ENCODE measurements around the gene ZNF692. TPM values are rescaled to one million over a fixed set of nuclear protein-coding genes. Genes with fewer than 3 reads are reported as not detected.

Gene ZNF692
- total RNA-seq, 1 experiment from 2014 or later: 48.5 TPM

- POLR2A ChIA-PET: no interaction called here
- H3K4me1 Mint-ChIP-seq (ENCODE audit: low read depth, unreplicated experiment): peaks cover 6% of the 10 kb centered on the region
- no peaks in the 10 kb centered on the region for H3K36me3 Mint-ChIP-seq (ENCODE audit: insufficient read depth, unreplicated experiment)
- H3K4me3 Mint-ChIP-seq (ENCODE audit: unreplicated experiment): no peak overlapping the region
- CTCF ChIA-PET: no interaction called here
- Histone ChIP-seq H3K27me3 (replicated peaks; ENCODE audit: control insufficient read depth, insufficient read depth, low read length) (no peaks in the 10 kb centered on the region), H3K36me3 (ENCODE audit: control insufficient read depth, insufficient read depth, low read length) (no peaks in the 10 kb centered on the region), H3K4me1 (no peaks in the 10 kb centered on the region), H3K9me3 (no peaks in the 10 kb centered on the region), H3K4me3 (ENCODE audit: low read depth, low read length) (no peak overlapping the region)
- peaks cover 13% of the 10 kb centered on the region for H3K9me3 Mint-ChIP-seq (ENCODE audit: unreplicated experiment)
- no TSS peak for BruUV-seq (replicated peaks)
- intact Hi-C loops (cut with micrococcal nuclease; ENCODE audit: unreplicated experiment): no loop called here
- no peak for DNase-seq
- H3K27me3 Mint-ChIP-seq (ENCODE audit: insufficient read depth, unreplicated experiment): peaks cover 3% of the 10 kb centered on the region
- TF ChIP-seq, protein P1, sequence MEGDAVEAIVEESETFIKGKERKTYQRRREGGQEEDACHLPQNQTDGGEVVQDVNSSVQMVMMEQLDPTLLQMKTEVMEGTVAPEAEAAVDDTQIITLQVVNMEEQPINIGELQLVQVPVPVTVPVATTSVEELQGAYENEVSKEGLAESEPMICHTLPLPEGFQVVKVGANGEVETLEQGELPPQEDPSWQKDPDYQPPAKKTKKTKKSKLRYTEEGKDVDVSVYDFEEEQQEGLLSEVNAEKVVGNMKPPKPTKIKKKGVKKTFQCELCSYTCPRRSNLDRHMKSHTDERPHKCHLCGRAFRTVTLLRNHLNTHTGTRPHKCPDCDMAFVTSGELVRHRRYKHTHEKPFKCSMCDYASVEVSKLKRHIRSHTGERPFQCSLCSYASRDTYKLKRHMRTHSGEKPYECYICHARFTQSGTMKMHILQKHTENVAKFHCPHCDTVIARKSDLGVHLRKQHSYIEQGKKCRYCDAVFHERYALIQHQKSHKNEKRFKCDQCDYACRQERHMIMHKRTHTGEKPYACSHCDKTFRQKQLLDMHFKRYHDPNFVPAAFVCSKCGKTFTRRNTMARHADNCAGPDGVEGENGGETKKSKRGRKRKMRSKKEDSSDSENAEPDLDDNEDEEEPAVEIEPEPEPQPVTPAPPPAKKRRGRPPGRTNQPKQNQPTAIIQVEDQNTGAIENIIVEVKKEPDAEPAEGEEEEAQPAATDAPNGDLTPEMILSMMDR (IDR thresholded peaks at IDR 0.05; ENCODE audit: insufficient read depth in 1 of 2, low read depth in 1 of 2, low read length in 1 of 2, severe bottlenecking in 1 of 2, unreplicated experiment in 1 of 2): no peak
- no peak overlapping the region for H3K27ac Mint-ChIP-seq (ENCODE audit: unreplicated experiment)
Measured at GRCh38 chr1:248800459-248800858, 58.4 kb downstream of the ZNF692 start.

Small RNAs within 50 kb of the gene (microRNA-seq; reads per million reads assigned to microRNA genes)
- gene MIR3124: not detected

Other genes with a start within 250 kb of the ZNF692 start
- gene OR2T11, start 224.0 kb downstream of the ZNF692 start, total RNA-seq (2022): not detected in 2 replicates
- gene OR2T35, start 213.8 kb downstream of the ZNF692 start, total RNA-seq (2022): not detected in 2 replicates
- not detected in 2 replicates for gene OR2T27, start 203.6 kb downstream of the ZNF692 start, total RNA-seq (2022)
- not detected in 2 replicates for gene OR14I1, start 156.3 kb downstream of the ZNF692 start, total RNA-seq (2022)
- gene LYPD8, start 103.3 kb downstream of the ZNF692 start, total RNA-seq (2022): not detected in 2 replicates
- 21.3 and 22.4 TPM in 2 replicates for gene SH3BP5L, start 33.2 kb downstream of the ZNF692 start, total RNA-seq (2022)
- 27.3 and 29.1 TPM in 2 replicates for gene ZNF672, start 20.9 kb downstream of the ZNF692 start, total RNA-seq (2022)
- 6.7 and 7.0 TPM in 2 replicates for gene PGBD2, start 47.1 kb upstream of the ZNF692 start, total RNA-seq (2022)